Aortic smooth muscle cell (primary cell): ENCODE data around the gene GPR84. TPM values are rescaled to one million over a fixed set of nuclear protein-coding genes. Genes with fewer than 3 reads are reported as not detected.

Source experiments
- total RNA-seq: library from RNA; depleted of rRNA; stranded (reverse); fragments of >200 nt; gene quantifications from 2 replicates; pipeline ENCODE4 v1.2.3, GENCODE V29; 2014

The GPR84 gene
- total RNA-seq = 0.06 TPM in 1 of 2 replicates, not detected in the other

DNA sequence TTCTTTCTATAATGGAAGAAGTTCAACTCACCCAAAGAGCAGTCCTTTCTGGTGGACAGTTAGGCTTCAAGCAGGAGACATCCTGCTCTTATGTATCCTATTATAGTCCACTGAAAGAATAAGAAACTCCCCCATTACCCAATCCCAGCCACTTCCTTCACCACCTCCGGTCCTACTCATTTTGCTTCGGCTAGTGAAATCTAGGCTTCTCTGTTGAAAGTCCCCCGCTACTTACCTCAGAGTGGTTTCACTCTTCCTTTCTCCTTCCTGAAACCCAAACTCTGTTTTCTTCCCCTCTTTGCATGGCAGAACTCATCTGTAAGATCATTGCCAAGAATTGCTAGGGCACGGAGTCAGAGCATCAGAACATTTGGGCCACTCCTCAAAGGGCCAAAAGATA is at the start of gene GPR84:
GPR84 (minus strand) TSS at position 74 of the 400 bp plus-strand sequence. CDS start 635 bp downstream, outside the sequence.

DNA sequence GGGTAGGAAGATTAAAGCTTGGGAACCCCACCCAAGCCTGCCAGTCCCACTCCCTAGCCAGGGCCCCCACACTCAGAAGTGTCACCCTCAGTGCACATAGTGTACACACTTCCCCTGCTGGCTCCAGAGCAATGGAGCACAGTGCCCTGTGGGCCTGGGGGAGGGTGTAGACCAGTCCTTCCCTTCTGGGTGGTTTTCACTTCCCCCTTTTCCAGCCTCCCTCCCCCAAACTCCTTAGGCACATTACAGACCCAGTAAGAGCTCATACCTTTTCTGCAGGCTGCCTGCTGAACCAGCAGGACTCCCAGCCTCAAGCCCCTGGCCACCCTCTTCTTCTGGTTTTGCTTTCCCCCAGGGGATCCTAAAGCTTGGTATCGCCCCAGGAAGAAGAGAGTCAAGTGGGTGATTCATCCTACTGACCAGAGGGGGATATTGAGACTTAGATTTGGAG is 20.3 kb upstream of the GPR84 start, which contains the start of gene ZNF385A:
ZNF385A (minus strand) TSS at position 143 of the 451 bp plus-strand sequence. CDS start 219 bp downstream, outside the sequence.

DNA sequence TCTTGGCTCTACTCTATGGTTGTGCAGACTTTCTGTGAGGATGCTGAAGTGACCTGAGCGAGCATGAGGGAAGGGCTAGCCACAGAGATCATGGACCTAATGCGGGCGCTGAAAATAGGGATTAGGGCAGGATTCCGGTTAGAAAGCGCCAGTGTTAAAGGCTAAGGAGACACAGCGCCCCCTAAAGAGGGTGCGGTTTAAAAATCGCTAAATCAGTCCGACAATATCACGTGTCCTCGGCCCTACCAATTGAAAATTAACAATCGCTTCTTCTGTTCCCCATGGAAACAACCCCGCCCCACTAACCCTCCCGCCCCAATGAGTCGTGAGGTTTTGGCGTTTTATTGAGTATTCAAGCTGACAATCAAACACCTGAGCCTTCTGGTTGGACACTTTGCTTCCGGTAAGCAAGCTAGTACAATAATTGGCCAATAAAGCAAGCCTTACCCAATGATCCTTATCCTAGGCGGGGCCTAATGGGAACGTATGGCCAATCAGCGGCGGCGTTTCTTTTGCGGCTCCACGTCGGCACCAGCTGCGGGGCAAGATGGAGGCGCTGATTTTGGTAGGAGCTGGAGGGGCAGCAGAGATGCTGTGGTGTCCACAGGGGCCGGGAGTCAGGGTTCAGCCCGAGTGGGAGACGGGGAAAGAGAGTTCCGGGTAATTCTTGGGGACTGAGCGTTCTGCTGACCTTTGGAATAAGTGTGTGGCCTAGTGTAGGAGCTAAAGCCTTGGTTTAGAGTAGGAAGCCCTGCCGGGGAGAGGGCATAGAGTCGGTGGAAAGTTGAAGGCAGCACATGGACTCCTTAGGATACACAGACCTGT is 39.5 kb downstream of the GPR84 start, which contains the start of gene COPZ1:
COPZ1 (plus strand) TSS at position 515 of the 825 bp plus-strand sequence; CDS start at position 548, 33 bp downstream.

Other genes with a start within 250 kb of the GPR84 start
- 18.4 and 20.1 TPM in 2 replicates for gene SMUG1, start 175.5 kb downstream of the GPR84 start, total RNA-seq
- gene CBX5, start 84.4 kb downstream of the GPR84 start, total RNA-seq = 39.2 and 44.6 TPM in 2 replicates
- gene HNRNPA1, start 83.8 kb downstream of the GPR84 start, total RNA-seq = 443 and 495 TPM in 2 replicates
- not detected in 2 replicates for gene NFE2, start 63.5 kb downstream of the GPR84 start, total RNA-seq
- 104 and 145 TPM in 2 replicates for gene COPZ1, start 39.4 kb downstream of the GPR84 start, total RNA-seq
- gene ZNF385A, start 20.2 kb upstream of the GPR84 start, total RNA-seq = 0.87 and 0.92 TPM in 2 replicates
- gene ITGA5, start 54.8 kb upstream of the GPR84 start, total RNA-seq = 213 and 260 TPM in 2 replicates
- not detected in 2 replicates for gene GTSF1, start 109.1 kb upstream of the GPR84 start, total RNA-seq
- gene NCKAP1L, start 133.3 kb upstream of the GPR84 start, total RNA-seq = 0.13 TPM in 1 of 2 replicates, not detected in the other
- 0.26 and 0.68 TPM in 2 replicates for gene PDE1B, start 185.1 kb upstream of the GPR84 start, total RNA-seq
- not detected in 2 replicates for gene PPP1R1A, start 224.2 kb upstream of the GPR84 start, total RNA-seq